Choroid plexus epithelial cell (primary cell): ENCODE data around the gene PRKCE.

Experiments used
- DNase-seq: peaks from one replicate; pipeline ENCODE4 v3.0.0-alpha.2; 2010; ENCODE audit warnings: low read depth
- H3K4me3 ChIP-seq: 2 replicates; pipeline ENCODE4 v1.5.1; 2011; ENCODE audit warnings: low read depth, mild to moderate bottlenecking, control low read depth, low read length, moderate library complexity
- CTCF ChIP-seq: conservative IDR thresholded peaks from 2 replicates; pipeline ENCODE4 v1.5.1; 2011; ENCODE audit warnings: low read depth, mild to moderate bottlenecking, control low read depth, inconsistent platforms, low read length, moderate library complexity

The PRKCE gene

GRCh38 chr2:45954233-45954850 lies 302.9 kb downstream of the PRKCE start:
- no peak for TF ChIP-seq CTCF
- H3K4me3 ChIP-seq, result no peak overlapping the region
- DNase-seq, result no peak

- no peak for DNase-seq
- no peak overlapping the region for H3K4me3 ChIP-seq
- TF ChIP-seq CTCF, result no peak
Measured at GRCh38 chr2:45957533-45958227, 306.2 kb downstream of the PRKCE start.

GRCh38 chr2:45960057-45960863 lies 308.8 kb downstream of the PRKCE start:
- TF ChIP-seq CTCF, result no peak
- DNase-seq, result no peak
- no peak overlapping the region for H3K4me3 ChIP-seq

GRCh38 chr2:45962177-45962921 lies 310.9 kb downstream of the PRKCE start:
- peak; percentile 25 for DNase-seq
- no peak for TF ChIP-seq CTCF
- no peak overlapping the region for H3K4me3 ChIP-seq

GRCh38 chr2:45963816-45964215 lies 312.3 kb downstream of the PRKCE start:
- no peak for TF ChIP-seq CTCF
- no peak overlapping the region for H3K4me3 ChIP-seq
- DNase-seq, result no peak

GRCh38 chr2:45964223-45964841 lies 312.9 kb downstream of the PRKCE start:
- no peak overlapping the region for H3K4me3 ChIP-seq
- DNase-seq, result peak; percentile 62
- no peak for TF ChIP-seq CTCF
